Measurements from ENCODE around the gene CNTNAP1. TPM values are rescaled to one million over a fixed set of nuclear protein-coding genes. Genes with fewer than 3 reads are reported as not detected.
A peak's percentile ranks its signal among the peaks of the same experiment; 100 is the strongest.

The CNTNAP1 gene
- total RNA-seq, 1 experiment from 2014 or later, result 7.7 TPM

GRCh38 chr17:42690596-42690995, 8.3 kb downstream of the CNTNAP1 start:
- Histone ChIP-seq H4K8ac (replicated peaks; ENCODE audit: insufficient read length, low read depth, low read length) (no peak overlapping the region), H3K9me3 (ENCODE audit: control insufficient read depth, low read depth, low read length) (no peaks in the 10 kb centered on the region), H3K9ac (ENCODE audit: extremely low read depth, insufficient read length, low read length) (no peak overlapping the region), H2BK15ac (ENCODE audit: low read depth, low read length) (no peak overlapping the region), H2BK20ac (ENCODE audit: low read depth, low read length, poor library complexity, severe bottlenecking) (no peak overlapping the region), H2BK12ac (ENCODE audit: insufficient read length, low read depth, low read length) (no peak overlapping the region), H2AK5ac (ENCODE audit: insufficient read length, low read length) (no peak overlapping the region), H3T11ph (ENCODE audit: low read length) (no peak overlapping the region), H2BK5ac (ENCODE audit: insufficient read length, low read length) (no peak overlapping the region), H3K4me2 (ENCODE audit: insufficient read depth, insufficient read length, low read length) (no peak overlapping the region), H3K27me3 (ENCODE audit: insufficient read depth, low read length) (no peaks in the 10 kb centered on the region), H3K27ac (ENCODE audit: insufficient read length, low read depth, low read length) (no peak overlapping the region), H2BK120ac (ENCODE audit: low read depth, low read length, poor library complexity, severe bottlenecking) (no peak overlapping the region), H3K56ac (ENCODE audit: insufficient read length, low read depth, low read length) (no peak overlapping the region), H3K14ac (ENCODE audit: insufficient read depth, low read length) (no peak overlapping the region), H3K4me1 (ENCODE audit: insufficient read depth, low read length) (no peaks in the 10 kb centered on the region), H4K91ac (ENCODE audit: insufficient read length, low read depth, low read length) (no peak overlapping the region), H4K20me1 (ENCODE audit: control insufficient read depth, insufficient read depth, insufficient read length) (no peaks in the 10 kb centered on the region), H3K79me2 (ENCODE audit: insufficient read depth, low read length) (no peaks in the 10 kb centered on the region), H2AFZ (ENCODE audit: low read length) (no peak overlapping the region), H3K79me1 (ENCODE audit: insufficient read depth, low read depth, low read length, poor library complexity, severe bottlenecking) (no peaks in the 10 kb centered on the region), H3K23me2 (ENCODE audit: insufficient read length, low read depth, low read length, poor library complexity, severe bottlenecking) (no peaks in the 10 kb centered on the region), H3K18ac (ENCODE audit: insufficient read length, low read depth, low read length) (no peak overlapping the region), H3K4ac (ENCODE audit: low read depth, low read length) (no peak overlapping the region), H4K5ac (ENCODE audit: insufficient read length, low read depth, low read length) (no peak overlapping the region), H3K23ac (ENCODE audit: insufficient read length, low read depth, low read length) (no peak overlapping the region)
- peaks cover 0 to 14% of the 10 kb centered on the region in 2 experiments; a peak in 2 of 4 replicates for H3K4me1 Mint-ChIP-seq
- no peak overlapping the region for H3K4me3 Mint-ChIP-seq
- no peak for DNase-seq
- H3K36me3 Mint-ChIP-seq (ENCODE audit: insufficient read depth in 1 of 3, low read depth in 3 of 3), result peaks cover 16 to 24% (median 20%) of the 10 kb centered on the region in 3 experiments
- no peaks in the 10 kb centered on the region; a peak in 2 of 5 replicates for H3K9me3 Mint-ChIP-seq
- WGBS (ENCODE audit: extremely low coverage, insufficient read length, low lambda C conversion rate), result no CpG with 5 or more reads among the region's 10 CpGs
- peaks cover 5% of the 10 kb centered on the region for H3K27me3 Mint-ChIP-seq (ENCODE audit: low read depth)
- H3K27ac Mint-ChIP-seq, result peak overlapping the region in 2 of 3 experiments; percentile 48 to 61; a peak in 2 of 7 replicates
- TF ChIP-seq CTCF (conservative IDR thresholded peaks at IDR 0.05), result no peak

Data from H9 (cell line).